Liver (tissue), 9 donors: ENCODE measurements around the gene FRS3. TPM values are rescaled to one million over a fixed set of nuclear protein-coding genes. Genes with fewer than 3 reads are reported as not detected.
"Not testable (repeated sequence)": the region's sequence is repeated elsewhere in the genome, so short reads cannot be mapped to it uniquely, and the experiment has no call there.

ENCODE experiments used
- DNase-seq: peaks from one replicate; pipeline ENCODE4 v3.0.0-alpha.2; 2017; ENCODE audit warnings: low spot score
- H3K27ac ChIP-seq, 2 donors: one replicate each; pipeline ENCODE4 v1.7.0; 2013; ENCODE audit warnings: inconsistent platforms in 2 of 2, low read length in 2 of 2, control low read depth in 1 of 2, low read depth in 1 of 2, mild to moderate bottlenecking in 1 of 2
- H3K27me3 ChIP-seq, 4 donors: one replicate each; pipeline versions ENCODE4 v1.6.1 to v1.7.0; 2013; ENCODE audit warnings: low read length in 3 of 4, inconsistent platforms in 1 of 4, mild to moderate bottlenecking in 1 of 4, moderate library complexity in 1 of 4; ENCODE audit not compliant: control insufficient read depth in 4 of 4, insufficient read depth in 4 of 4
- H3K36me3 ChIP-seq, 4 donors: one replicate each; pipeline versions ENCODE4 v1.6.1 to v1.7.0; 2013; ENCODE audit warnings: low read length in 3 of 4, mild to moderate bottlenecking in 3 of 4, low read depth in 1 of 4, moderate library complexity in 1 of 4; ENCODE audit not compliant: control insufficient read depth in 4 of 4, insufficient read depth in 3 of 4
- H3K4me1 ChIP-seq, 4 donors: one replicate each; pipeline versions ENCODE4 v1.6.1 to v1.7.0; 2013; ENCODE audit warnings: low read length in 3 of 4, mild to moderate bottlenecking in 3 of 4, moderate library complexity in 1 of 4; ENCODE audit not compliant: control insufficient read depth in 4 of 4, insufficient read depth in 4 of 4
- H3K4me3 ChIP-seq, 3 donors: one replicate each; pipeline versions ENCODE4 v1.6.1 to v1.7.0; 2013; ENCODE audit warnings: low read length in 3 of 3, control low read depth in 1 of 3, low read depth in 1 of 3, mild to moderate bottlenecking in 1 of 3
- H3K9ac ChIP-seq, 2 donors: one replicate each; pipeline ENCODE4 v1.7.0; 2013; ENCODE audit warnings: low read length in 2 of 2, mild to moderate bottlenecking in 2 of 2, moderate library complexity in 2 of 2, control low read depth in 1 of 2, low read depth in 1 of 2
- H3K9me3 ChIP-seq, 4 donors: one replicate each; pipeline versions ENCODE4 v1.6.1 to v1.7.0; 2013; ENCODE audit warnings: low read length in 3 of 4; ENCODE audit not compliant: control insufficient read depth in 4 of 4
- ATF3 ChIP-seq: IDR thresholded peaks from 2 replicates; pipeline ENCODE4 v1.6.1; 2016; ENCODE audit warnings: antibody characterized with exemption
- CTCF ChIP-seq: fragments of 150-350 bp; IDR thresholded peaks from 2 replicates; pipeline ENCODE4 v1.5.1; 2017; ENCODE audit warnings: improper control_type of control experiment, low read depth, low read length; ENCODE audit not compliant: missing input control
- EGR1 ChIP-seq, 2 donors: IDR thresholded peaks; 2 replicates each; pipeline ENCODE4 v1.6.1; 2016 to 2018; ENCODE audit warnings: antibody characterized with exemption in 2 of 2, low read depth in 2 of 2
- FOXA2 ChIP-seq: IDR thresholded peaks from 2 replicates; pipeline ENCODE4 v1.6.1; 2016; ENCODE audit warnings: antibody characterized with exemption
- GABPA ChIP-seq, 2 donors: IDR thresholded peaks in 1 of 2; conservative IDR thresholded peaks in 1 of 2; 2 replicates each; pipeline ENCODE4 v1.6.1; 2016; ENCODE audit warnings: antibody characterized with exemption in 2 of 2, mild to moderate bottlenecking in 1 of 2, moderate library complexity in 1 of 2
- HNF4A ChIP-seq, 2 donors: conservative IDR thresholded peaks; 2 replicates each; pipeline ENCODE4 v1.6.1; 2016; ENCODE audit warnings: antibody characterized with exemption in 2 of 2, mild to moderate bottlenecking in 2 of 2
- JUND ChIP-seq, 2 donors: IDR thresholded peaks; 2 replicates each; pipeline ENCODE4 v1.6.1; 2016; ENCODE audit warnings: antibody characterized with exemption in 2 of 2
- MAX ChIP-seq: IDR thresholded peaks from 2 replicates; pipeline ENCODE4 v1.6.1; 2016; ENCODE audit warnings: antibody characterized with exemption
- RAD21 ChIP-seq, 2 donors: IDR thresholded peaks; 2 replicates each; pipeline ENCODE4 v1.6.1; 2016; ENCODE audit warnings: antibody characterized with exemption in 2 of 2, mild to moderate bottlenecking in 2 of 2
- RXRA ChIP-seq, 2 donors: IDR thresholded peaks; 2 replicates each; pipeline ENCODE4 v1.6.1; 2017 to 2018; ENCODE audit warnings: antibody characterized with exemption in 2 of 2, mild to moderate bottlenecking in 1 of 2
- SP1 ChIP-seq: IDR thresholded peaks from 2 replicates; pipeline ENCODE4 v1.6.1; 2018; ENCODE audit warnings: antibody characterized with exemption, mild to moderate bottlenecking
- TAF1 ChIP-seq: conservative IDR thresholded peaks from 2 replicates; pipeline ENCODE4 v1.6.1; 2016; ENCODE audit warnings: antibody characterized with exemption, mild to moderate bottlenecking
- ZBTB33 ChIP-seq: IDR thresholded peaks from 2 replicates; pipeline ENCODE4 v1.6.1; 2016; ENCODE audit warnings: antibody characterized with exemption
- WGBS: extraction: QIAGEN DNeasy Blood & Tissue Kit; methylation state at CpG from one replicate; pipeline ENCODE4 v1.1.7; 2013; 5-methylcytosine and 5-hydroxymethylcytosine counted together
- polyA plus RNA-seq, 2 donors: library from polyadenylated mRNA; stranded (reverse) in 1 of 2; unstranded in 1 of 2; fragments of 200-250 nt in 1 of 2; fragments of >200 nt in 1 of 2; fragmentation: Nextera tagmentation in 1 of 2; extraction: Ambion mirVana in 1 of 2; gene quantifications; one replicate each; pipeline versions ENCODE4 v1.2.1 to v1.2.3, GENCODE V29; 2013 to 2015
- total RNA-seq, 2 donors: library from RNA; depleted of rRNA; stranded (reverse); fragments of >200 nt; gene quantifications; one replicate each; pipeline ENCODE4 v1.2.3, GENCODE V29; 2014
- donor health status: healthy.
- donor health status: healthy.
- donor health status: healthy.
- donor health status: healthy.
- donor health status: healthy.

Gene FRS3
- total and polyA plus RNA-seq, 4 donors: 0.42 to 1.6 (median 1.3) TPM

- 88% methylated on average over 4 of the region's 4 CpGs for WGBS
- not testable (repeated sequence) for DNase-seq, H3K4me1 ChIP-seq, H3K27ac ChIP-seq, H3K36me3 ChIP-seq, H3K4me3 ChIP-seq, H3K9me3 ChIP-seq, H3K27me3 ChIP-seq, H3K9ac ChIP-seq
These were observed 13.5 kb downstream of the FRS3 start for GRCh38 chr6:41766043-41766664.

- no peak overlapping the region for H3K27ac ChIP-seq
- TF ChIP-seq RXRA (IDR thresholded peaks at IDR 0.05): no peak
- TF ChIP-seq MAX: no peak
- no peak for TF ChIP-seq CTCF
- TF ChIP-seq JUND (IDR thresholded peaks at IDR 0.05): no peak
- no peak for TF ChIP-seq HNF4A (conservative IDR thresholded peaks at IDR 0.05)
- TF ChIP-seq TAF1: no peak
- no peak for TF ChIP-seq FOXA2
- H3K27me3 ChIP-seq: no peaks in the 10 kb centered on the region
- H3K36me3 ChIP-seq: no peaks in the 10 kb centered on the region
- WGBS: 51% methylated on average over 2 of the region's 2 CpGs
- no peak for DNase-seq
- H3K9me3 ChIP-seq: no peaks in the 10 kb centered on the region
- no peak overlapping the region for H3K9ac ChIP-seq
- H3K4me3 ChIP-seq: no peak overlapping the region
- no peaks in the 10 kb centered on the region for H3K4me1 ChIP-seq
These were observed 16.2 kb downstream of the FRS3 start for GRCh38 chr6:41763470-41763869.

- no peaks in the 10 kb centered on the region for H3K27me3 ChIP-seq
- no peaks in the 10 kb centered on the region for H3K4me1 ChIP-seq
- H3K36me3 ChIP-seq: no peaks in the 10 kb centered on the region
- H3K4me3 ChIP-seq: no peak overlapping the region
- 83% methylated on average over 2 of the region's 2 CpGs for WGBS
- DNase-seq: no peak
- no peak overlapping the region for H3K27ac ChIP-seq
- H3K9me3 ChIP-seq: no peaks in the 10 kb centered on the region
- no peak overlapping the region for H3K9ac ChIP-seq
- TF ChIP-seq RAD21 (IDR thresholded peaks at IDR 0.05): no peak
- no peak for TF ChIP-seq EGR1 (IDR thresholded peaks at IDR 0.05; ENCODE audit: low read depth in 2 of 2)
- no peak for TF ChIP-seq TAF1
- TF ChIP-seq FOXA2: no peak
- TF ChIP-seq ATF3: no peak
- TF ChIP-seq RXRA (IDR thresholded peaks at IDR 0.05): no peak
- TF ChIP-seq CTCF: no peak
- TF ChIP-seq GABPA (IDR thresholded peaks at IDR 0.05 in 1 of 2, conservative IDR thresholded peaks at IDR 0.05 in 1 of 2): no peak
- no peak for TF ChIP-seq SP1
- TF ChIP-seq ZBTB33: no peak
These were observed 19.7 kb downstream of the FRS3 start for GRCh38 chr6:41759905-41760579.
